Measurements from ENCODE around the gene IGSF3.
A peak's percentile ranks its signal among the peaks of the same experiment; 100 is the strongest.

Gene IGSF3

DNA sequence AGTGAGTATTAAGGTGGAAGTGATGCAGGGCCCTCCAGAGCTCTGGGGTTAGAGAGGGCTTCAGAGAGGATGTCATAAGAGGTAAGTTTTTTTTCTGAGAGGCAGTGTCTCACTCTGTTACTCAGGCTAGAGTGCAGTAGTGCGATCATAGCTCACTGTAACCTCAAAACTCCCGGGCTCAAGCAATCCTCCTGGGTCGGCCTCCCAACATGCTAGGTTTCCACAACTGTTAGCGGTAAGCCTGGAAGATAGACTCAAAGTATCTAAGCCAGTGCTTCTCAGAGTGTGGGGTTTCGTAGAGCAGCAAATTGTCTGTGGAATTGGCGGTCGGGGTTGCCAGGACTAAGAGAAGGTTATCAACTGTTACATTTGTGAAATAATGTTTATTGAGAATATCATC is 18.6 kb upstream of the IGSF3 start:
- no peak for DNase-seq

DNA sequence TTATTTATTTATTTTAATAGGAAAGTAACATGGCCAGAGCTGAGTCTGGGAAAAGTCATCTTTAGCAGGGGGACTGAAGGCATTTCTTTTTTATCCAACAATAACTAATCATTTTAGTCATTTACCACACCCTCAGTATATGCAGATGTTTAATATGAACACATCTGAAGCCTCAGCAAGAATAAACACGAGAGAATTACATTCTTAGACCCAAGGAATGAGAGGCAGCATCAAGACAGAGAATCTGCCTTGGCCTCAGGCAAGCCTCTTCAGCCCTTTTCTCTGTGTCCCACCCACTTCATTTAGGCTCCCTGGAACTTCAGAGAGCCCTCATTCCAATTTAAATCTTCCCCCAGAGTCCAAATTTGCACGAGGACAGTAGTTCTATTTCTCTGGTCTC is 17.0 kb upstream of the IGSF3 start:
- DNase-seq = no peak

DNA sequence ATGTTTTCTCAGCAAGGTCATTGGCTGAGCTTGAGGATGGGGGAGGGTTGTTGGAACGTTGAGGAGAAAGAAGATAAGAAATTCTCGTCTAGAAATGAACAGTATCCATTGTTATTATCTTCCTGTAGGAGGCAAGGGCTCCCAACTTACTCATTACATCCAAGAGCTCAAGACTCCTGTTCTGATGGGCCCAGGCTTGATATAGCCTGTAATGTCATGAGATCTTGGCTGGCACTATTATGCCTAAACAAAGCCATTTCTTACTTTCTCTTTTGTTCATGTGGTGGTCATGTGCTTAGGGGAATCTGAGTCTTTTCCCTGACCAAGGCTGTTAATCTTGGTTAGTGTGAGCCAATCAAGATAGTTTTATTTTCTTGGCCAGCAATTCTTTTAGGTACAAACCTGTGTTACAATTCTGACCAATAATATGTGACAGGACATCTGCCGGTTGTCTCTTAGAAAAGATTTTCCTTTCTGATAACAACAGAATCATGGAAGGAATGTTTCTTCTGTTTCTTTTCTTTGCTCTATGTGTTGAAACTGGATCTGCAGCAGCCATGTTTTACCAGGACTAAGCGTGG is 15.2 kb upstream of the IGSF3 start:
- DNase-seq = no peak

DNA sequence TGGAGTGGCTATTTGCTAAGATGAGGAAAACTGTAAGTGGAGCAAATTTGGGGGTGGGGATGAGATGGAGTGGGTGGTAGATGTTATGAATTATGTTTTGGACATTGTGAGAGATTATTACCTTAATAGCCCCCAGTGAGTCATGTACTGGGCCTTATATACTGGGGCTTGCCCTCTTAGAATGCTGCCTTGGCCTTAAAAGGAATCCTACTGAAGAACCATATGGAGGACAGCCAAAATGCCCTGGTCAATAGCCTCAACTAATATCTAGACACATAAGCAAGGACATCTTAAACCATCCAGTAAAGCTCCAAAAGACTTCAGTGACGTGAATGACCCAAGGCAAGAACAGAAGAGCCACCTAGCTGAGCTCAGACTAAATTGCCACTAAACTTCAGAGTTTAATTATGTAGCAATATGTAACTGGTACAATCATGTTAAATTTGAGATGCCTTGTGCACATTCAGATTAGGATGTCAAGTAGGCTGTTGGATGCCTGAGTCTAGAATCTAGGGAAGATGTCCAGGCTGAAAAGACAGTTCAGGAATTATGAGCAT is 13.9 kb upstream of the IGSF3 start:
- no peak for DNase-seq

DNA sequence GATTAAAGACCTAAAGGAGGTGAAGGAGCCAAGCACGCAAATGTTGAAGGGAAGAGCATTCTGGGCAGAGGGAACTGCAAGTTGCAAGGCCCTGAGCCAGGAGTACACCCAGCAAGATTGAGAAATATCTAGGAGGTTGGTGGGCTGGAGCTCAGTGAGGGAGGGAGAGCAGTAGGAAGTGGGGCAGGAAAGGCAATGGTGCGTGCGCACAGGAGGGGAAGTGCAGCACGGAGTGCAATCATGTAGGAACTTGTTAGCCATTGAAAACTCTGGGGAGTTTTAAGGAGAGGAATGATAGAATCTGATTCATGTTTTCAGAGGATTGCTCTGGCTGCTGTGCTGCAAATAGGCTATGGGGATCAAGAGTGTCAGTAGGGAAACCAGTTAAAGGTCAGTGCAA is 13.2 kb upstream of the IGSF3 start:
- no peak for DNase-seq

DNA sequence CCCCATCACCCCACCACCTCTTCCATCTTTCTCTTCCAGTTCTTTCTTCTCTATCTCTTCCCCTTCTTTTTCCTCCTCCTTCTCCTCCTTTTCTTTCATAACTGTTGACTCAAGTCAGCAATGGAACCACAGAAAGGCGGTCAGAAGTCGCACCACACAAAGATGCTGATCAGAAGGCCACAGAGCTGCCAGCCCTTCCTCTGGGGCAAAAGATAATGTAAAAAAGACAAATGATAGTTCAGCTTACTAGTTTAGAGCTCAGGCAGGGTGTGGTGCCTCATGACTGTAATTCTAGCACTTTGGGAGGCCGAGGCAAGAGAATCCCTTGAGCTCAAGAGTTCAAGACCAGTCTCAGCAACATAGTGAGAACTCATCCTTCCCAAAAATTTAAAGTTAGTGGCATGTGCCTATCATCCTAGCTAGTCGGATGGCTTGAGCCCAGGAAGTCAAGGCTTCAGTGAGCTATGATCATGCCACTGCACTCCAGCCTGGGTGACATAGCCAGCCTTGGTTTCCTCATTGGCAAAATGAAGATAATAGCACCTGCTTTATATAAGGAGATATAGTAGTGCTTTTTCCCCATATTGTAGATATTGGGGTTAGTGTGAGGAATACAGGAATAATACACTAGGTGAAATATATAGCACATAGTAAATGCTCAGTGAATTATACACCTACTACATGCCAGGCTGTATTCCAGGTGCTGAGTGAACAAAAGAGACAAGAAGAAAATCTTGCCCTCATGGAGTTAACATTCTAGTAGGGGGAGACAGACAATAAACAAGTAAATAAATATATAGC is 12.5 kb upstream of the IGSF3 start:
- no peak for DNase-seq

DNA sequence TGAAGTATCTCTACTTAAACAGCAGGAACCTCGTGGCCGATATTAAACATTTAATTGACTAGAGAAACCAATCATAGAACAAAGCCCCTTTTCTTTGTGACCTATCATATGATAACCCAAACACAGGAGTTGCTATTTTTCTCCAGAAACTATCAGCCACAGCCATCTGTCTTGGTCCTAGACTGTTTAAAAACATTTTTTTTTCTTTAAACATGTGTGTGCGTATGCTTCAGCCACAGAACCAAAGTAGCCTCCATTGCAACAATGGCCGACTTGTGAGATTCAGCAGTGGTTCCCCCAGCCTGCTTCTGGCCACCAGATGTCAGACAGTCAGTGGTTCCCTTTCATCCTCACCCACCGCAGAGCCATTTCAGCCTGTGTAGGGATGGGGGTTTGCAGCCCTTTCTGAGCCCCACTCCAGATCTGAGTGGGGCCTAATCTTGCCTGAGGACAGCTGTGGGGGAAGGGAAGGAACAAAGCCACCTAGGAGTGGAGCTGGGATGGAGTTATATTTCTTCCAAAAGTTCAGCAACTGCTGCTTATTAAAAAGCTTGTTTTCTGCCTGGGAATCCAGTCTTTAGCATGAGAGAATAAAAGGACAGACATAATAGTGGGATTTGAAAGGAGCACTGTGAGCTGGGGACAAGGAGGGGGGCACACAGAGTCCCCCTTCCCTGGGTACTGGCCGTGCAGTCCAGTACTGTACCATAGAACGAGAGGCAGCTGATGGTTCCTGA is 11.7 kb upstream of the IGSF3 start:
- DNase-seq = no peak

DNA sequence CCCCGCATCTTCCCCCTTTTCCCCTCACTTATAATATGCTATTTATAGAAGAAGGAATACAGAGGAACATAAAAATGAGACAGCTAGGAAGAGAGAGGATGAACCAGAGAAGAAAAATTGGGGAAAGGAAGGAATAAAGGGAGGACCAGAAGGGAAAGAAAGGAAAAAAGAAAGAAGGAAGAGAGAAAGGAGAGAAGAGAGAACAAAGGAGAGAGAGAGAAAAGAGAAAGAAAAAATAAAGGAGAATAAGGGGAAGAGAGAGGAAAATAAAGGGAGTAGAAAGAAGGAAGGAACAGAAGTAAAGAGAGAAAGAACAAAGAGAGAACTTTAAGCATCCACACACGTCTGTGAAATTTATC is 11.2 kb upstream of the IGSF3 start:
- no peak for DNase-seq

DNA sequence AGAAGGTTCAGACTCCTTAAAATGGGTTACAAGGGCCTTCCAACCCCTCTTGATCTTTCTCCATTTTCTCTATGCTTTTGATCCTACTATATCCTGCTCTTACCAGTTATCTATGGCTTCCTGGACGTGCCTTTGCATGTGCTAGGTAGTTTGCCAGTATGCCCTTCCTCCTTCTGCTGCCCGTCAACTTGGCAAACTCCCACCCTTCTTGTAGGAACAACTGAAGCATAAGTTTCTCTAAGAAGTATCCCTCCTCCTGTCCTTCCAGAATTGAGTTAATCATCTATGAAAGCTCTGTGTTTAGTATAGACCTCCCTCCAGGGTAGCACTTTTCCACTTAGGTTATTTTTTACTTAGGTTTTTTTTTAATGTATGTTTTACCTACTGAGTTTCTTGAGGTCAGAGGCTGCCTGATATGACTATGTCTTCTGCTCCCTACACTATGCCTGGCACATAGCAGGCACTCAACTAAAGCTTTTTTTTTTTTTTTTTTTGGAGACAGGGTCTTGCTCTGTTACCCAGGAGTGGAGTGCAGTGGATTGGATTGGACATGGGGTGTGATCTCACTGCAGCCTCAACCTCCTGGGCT is 10.0 kb upstream of the IGSF3 start:
- DNase-seq = no peak

DNA sequence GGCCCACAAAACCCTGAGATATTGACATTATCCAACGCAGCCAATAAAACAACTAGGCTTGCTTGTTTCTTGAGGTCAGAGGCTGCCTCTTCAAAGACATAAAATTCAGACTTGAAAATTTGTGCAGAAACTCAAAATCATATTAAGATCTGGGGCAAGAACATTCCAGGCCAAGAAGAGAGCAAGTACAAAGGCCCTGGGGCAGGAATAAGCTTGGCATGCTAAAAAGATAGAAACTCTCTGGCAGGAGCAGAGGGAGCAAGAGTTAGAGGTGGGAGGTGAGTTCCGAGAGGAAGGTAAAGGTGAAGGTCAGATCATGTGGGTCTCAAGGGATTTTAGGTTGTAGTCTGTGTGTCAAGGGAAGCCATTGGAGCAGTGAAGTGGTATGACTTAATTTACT is 8.8 kb upstream of the IGSF3 start:
- DNase-seq = no peak

DNA sequence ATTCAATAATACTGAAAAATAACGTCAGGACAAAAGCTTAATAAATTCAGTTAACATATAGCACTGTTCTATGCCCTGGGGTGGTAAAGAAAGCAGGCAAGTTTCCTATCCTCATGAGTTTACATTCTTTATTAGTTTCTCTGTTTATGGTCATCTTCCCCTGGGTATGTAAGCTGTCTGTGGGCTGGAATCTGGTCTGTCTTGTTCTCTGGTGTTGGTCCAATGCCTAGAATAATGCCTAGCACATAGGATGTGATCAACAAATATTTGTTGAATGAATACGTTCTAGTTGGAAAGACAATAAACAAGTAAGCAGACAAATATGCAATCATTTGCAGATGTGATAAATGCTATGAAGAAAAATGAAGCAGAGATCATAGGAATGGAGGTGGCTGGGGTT is 7.2 kb upstream of the IGSF3 start:
- no peak for DNase-seq

DNA sequence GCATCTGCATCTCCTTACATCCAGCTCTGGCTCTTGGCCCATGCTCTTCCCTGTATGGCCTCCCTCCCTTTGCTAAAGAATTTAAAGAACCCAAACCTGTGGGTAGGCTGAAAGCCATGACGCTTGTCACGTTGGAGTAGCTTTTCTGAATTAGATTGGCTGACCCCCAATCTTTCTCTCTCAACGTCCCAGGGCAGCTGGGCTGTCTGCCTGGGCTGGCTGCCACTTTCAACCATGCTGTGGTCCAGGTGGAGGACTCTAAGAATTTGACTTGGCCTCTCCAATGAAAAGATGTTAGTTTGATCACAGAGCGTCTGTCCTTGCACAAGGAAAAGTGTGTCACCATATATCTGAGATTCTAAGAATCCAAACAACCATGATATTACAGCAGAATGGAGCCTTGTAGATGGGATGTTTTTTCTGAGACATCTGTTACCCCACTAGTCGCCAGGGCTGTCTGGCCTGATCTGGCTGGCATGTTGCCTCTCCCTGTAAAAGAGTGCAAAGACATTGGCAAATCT is 6.5 kb upstream of the IGSF3 start:
- no peak for DNase-seq

DNA sequence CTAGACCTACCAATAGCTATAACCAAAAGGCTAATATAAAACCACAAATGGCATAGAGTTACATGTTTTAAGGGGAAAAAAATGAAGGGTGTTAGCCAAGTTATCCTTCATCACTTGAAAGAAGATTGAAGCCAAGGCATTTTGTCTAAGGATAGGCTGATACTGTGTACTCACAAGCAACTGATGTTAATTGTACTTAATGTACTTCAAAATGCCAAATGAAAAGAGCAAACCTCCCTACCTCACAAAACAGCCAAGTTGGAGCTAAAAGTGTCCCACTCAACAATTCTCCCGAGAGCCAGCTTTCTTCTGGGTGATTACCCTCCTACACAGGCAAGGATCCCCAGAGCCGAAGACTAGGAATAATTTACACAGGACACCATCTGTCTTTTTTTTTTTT is 4.4 kb upstream of the IGSF3 start:
- no peak for DNase-seq

DNA sequence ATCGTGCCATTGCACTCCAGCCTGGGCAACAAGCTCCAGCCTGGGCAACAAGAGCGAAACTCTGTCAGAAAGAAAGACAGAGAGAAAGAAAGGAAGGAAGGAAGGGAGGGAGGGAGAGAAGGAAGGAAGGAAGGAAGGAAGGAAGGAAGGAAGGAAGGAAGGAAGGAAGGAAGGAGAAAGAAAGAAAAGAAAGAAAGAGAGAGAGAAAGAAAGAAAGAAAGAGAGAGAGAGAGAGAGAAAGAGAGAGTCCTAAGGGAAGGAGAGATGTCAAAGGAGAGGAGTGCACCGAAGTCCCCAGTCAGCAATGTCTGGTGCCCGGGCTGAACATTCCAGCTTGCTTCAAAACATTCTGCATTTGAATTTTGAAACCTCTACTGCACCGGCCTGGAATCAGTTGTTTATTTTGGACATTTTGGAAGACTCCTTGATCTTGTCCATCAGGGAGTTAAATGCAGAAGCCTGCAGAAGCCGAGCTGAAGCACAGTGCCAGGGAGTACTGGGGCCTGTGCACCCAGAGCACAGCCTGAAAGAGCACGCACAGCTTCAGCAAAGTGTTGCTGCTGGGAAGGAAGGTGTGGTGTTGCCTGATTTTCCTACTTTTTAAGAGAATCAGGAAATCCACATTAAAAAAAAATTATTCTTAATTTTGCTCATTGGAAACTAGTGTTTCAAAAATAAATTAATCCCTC is 3.7 kb upstream of the IGSF3 start:
- DNase-seq = no peak

DNA sequence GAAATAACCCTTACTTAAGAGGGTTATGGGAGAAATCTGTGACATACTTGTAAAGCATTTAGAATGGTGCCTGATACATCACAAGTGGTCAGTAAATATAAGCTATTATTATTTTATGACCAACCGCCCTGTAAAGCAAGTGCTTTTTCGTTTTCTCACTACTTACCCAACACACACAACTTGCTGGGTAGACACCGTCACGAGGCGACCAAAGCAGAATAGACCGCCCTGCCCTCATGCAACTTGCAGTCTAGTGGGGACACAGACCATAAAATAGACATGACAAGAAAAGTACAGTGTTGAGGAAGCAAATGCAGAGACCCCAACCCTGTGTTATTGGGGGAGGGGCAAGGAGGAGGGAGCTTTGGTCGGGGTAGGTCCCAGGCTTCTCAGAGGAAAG is 744 bp upstream of the IGSF3 start:
- DNase-seq = no peak

DNA sequence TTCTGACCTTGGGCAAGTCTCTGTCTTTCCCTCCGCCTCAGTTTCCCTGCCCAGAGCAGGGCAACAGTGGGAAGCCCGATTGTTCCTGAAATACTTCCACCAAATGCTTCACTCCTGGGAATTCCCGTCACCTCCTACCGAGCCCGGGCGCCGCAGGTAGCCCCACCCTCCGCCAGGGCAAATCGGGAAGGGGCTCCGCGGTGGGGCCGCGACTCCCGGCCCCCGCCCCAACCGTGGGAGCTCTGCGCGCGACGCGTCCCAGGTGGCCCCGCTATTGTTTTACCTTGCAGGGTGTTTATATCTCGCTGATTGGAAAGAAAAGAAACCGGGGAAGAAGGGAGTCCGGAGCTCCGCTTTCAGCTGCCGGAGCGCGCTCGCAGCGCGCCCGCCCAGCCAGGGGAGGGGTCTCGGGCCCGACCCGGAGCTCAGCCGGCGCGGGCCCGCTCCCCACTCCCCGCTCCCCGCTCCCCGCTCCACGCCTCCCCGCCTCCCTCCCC is 407 bp downstream of the IGSF3 start:
- peak; percentile 45 for DNase-seq

DNA sequence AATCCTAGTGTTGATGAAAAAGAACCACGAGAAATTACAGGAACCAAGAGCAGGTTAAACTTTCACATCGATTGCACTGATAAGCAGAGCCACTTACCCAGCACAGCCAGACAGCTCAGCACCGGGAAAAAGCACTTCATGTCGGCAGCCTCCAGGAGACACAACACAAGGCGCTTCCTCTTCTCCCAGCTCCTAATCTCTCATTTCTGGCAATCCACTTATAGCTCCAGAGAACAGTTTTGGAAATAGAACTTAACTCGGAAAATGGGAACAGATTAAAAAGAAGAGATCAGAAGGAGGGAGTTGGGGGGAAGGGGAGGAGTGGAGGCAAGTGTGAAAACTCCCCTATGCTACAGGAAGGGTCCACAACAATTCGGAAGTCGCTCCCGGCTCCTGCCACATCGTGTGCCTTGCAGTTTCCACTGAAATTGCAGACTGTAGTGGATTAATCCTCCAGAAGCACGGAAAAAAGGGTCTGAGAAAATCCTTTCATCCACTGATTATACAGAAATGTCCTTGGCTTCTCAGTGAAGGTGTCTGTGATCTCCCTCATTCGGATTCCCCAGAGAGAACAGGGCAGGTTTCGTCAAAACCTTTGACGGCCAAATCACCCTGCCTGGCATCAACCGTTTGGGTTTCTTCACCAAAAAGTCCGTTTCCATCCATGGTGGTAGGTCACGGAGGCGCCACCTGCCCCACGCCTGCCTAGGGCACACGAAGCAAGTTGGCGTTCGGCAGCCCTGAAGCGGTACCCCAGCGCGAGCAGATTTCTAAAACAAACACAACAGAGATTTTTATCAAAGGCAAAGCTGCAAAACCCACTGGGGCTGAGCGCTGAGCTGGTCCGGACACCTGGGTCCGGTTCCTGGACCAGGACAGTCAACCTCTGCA is 1.1 kb downstream of the IGSF3 start:
- DNase-seq = peak; percentile 32

DNA sequence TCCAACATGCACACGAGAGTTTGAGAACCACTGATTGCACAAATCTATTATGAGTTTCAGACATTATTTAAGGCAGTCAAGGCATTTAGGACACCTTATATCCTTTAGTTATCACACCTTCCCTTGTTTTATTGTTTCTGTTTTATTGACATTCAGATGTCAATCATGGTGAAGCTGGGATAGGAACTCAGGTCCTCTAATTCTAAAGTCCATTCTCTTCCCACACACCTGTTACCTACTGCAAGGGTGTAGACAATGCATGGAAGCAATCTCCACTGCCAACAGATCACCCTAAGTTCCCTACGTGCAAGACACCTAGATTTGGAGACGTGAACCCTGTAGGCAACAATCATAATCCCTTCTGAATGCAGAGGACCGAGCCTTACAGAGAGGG is 2.6 kb downstream of the IGSF3 start:
- no peak for DNase-seq

DNA sequence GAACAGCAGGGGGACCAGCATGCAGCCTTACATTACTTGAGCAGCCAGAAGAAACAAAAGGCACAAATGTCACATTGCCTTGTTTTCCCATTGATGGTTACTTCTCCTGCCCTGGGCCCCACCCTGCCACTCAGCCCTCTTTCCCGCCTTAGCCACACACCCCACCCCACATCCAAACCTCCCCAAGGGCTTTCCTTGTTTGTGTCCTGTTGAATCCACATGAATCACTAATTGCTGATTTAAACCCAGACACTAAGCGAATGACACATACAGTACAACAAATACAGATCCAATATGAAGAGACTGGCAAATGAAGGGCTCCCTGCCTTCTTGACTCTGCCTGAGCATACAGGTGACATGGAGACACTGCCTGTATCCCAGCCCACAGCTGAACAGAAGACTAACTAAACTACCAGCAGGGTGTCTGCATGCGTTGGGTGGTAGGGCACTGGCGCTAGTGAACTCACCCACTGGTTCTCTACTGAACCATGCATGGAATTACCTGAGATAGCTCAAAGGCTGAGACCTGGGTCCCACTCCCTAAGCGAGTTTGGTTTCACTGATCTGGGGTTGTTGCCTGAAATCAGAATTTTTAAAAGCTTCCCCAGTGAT is 3.1 kb downstream of the IGSF3 start:
- no peak for DNase-seq

DNA sequence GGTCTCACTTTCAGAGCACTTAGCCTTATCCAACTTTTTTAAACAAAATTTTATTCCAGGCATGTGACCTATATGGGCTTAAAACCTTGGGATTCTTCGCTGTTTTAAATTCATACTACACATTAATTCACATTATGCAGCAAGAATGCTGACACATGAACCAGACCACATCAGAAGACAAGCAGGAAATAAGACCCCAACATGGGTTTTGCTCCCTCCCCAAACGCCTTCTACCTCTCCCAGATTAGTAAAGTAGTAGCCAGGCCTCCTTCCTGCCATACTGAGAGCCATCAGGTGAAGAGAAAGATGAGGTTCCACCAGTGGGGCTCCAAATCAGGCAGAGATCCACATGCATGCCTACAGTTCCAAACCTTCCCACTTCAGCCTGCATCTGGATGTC is 3.7 kb downstream of the IGSF3 start:
- DNase-seq = no peak

DNA sequence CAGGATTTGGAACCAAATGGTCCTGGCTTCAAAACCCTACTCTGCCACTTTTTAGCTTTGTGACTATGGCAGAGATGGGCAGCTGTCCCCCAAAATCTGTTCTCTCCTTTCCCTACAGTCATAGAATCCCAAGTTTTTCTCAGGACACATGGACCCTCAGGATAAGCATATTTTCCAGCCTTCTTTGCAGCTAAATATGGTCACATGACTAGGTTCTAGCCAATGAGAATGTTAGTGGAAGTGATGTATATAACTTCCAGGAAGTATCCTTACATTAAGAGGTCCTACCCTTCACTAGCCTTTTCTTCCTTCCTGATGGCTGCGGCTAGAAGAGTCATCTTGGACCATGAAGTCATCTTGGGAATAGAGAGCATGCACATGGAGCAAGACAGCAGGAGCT is 5.9 kb downstream of the IGSF3 start:
- no peak for DNase-seq

Measured in NCI-H1105 treated with DMSO at 0.1 percent for 48 hours (cell line).